ENCODE measurements around the gene SAGE1. TPM values are rescaled to one million over a fixed set of nuclear protein-coding genes. Genes with fewer than 3 reads are reported as not detected.
"Not testable (repeated sequence)": the region's sequence is repeated elsewhere in the genome, so short reads cannot be mapped to it uniquely, and the experiment has no call there.

SAGE1 gene, protein sequence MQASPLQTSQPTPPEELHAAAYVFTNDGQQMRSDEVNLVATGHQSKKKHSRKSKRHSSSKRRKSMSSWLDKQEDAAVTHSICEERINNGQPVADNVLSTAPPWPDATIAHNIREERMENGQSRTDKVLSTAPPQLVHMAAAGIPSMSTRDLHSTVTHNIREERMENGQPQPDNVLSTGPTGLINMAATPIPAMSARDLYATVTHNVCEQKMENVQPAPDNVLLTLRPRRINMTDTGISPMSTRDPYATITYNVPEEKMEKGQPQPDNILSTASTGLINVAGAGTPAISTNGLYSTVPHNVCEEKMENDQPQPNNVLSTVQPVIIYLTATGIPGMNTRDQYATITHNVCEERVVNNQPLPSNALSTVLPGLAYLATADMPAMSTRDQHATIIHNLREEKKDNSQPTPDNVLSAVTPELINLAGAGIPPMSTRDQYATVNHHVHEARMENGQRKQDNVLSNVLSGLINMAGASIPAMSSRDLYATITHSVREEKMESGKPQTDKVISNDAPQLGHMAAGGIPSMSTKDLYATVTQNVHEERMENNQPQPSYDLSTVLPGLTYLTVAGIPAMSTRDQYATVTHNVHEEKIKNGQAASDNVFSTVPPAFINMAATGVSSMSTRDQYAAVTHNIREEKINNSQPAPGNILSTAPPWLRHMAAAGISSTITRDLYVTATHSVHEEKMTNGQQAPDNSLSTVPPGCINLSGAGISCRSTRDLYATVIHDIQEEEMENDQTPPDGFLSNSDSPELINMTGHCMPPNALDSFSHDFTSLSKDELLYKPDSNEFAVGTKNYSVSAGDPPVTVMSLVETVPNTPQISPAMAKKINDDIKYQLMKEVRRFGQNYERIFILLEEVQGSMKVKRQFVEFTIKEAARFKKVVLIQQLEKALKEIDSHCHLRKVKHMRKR
- not detected for total RNA-seq
- long read RNA-seq, result 0 reads

DNA sequence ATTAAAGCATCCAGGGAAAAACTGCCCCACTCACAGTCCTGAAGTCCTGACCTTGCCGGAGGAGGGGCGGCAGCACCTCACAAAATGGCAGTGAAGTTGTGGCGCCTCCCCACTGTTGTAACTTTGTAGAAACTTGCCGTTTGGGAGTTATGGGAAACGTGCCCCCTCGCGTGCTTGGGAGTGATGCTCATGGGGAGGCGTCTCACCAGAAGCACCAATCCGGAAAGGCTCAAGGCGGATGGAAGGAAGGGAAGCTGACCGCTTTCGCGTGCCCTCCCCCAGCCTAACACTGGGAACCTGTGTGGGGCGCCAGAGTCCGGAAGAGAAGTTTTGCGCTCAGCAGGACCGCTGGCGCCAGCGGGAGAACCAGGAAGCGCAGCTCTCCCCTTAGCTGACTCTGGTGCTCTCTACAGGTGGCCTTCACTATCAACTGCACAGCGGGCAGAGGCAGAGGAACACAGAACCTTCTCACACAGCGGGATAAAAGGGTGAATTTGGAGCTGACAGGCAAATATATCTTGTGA lies at the start of gene SAGE1, which contains the start of gene CT45A10:
SAGE1 (plus strand) TSS at position 423 of the 524 bp plus-strand sequence. CDS start 2,527 bp downstream, outside the sequence.
CT45A10 (minus strand) TSS at position 151 of the 524 bp plus-strand sequence. CDS start 8,100 bp downstream, outside the sequence.
- intact Hi-C loops (cut with DNase I), result no loop called here
- no peak for DNase-seq (ENCODE audit: missing footprints)
- ATAC-seq, result no peak

DNA sequence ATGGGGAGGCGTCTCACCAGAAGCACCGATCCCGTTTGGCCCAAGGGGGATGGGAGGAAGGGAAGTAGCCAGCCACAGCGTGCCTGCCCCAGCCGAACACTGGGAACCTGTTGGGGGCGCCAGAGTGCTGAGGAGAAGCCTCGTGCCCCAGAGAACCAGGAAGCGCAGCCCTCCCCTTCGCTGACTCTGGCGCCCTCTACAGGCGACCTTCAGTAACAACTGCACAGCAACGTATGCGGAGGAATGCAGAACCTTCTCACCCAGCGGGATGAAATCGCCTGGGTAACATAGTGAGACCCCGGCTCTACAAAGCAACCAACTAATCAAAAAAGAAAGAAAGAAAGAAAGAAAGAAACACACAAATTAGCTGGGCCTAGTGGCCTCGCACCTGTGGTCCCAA lies 39.1 kb upstream of the SAGE1 start, which contains the start of gene CT45A8:
CT45A8 (minus strand) TSS at position 101 of the 400 bp plus-strand sequence. CDS start 3,755 bp downstream, outside the sequence.
- ATAC-seq; DNase-seq (ENCODE audit: missing footprints); intact Hi-C loops (cut with DNase I): not testable (repeated sequence)

DNA sequence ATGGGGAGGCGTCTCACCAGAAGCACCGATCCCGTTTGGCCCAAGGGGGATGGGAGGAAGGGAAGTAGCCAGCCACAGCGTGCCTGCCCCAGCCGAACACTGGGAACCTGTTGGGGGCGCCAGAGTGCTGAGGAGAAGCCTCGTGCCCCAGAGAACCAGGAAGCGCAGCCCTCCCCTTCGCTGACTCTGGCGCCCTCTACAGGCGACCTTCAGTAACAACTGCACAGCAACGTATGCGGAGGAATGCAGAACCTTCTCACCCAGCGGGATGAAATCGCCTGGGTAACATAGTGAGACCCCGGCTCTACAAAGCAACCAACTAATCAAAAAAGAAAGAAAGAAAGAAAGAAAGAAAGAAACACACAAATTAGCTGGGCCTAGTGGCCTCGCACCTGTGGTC lies 21.8 kb upstream of the SAGE1 start, which contains the start of gene CT45A9:
CT45A9 (minus strand) TSS at position 101 of the 400 bp plus-strand sequence. CDS start 3,751 bp downstream, outside the sequence.
- ATAC-seq; intact Hi-C loops (cut with DNase I): not testable (repeated sequence)

DNA sequence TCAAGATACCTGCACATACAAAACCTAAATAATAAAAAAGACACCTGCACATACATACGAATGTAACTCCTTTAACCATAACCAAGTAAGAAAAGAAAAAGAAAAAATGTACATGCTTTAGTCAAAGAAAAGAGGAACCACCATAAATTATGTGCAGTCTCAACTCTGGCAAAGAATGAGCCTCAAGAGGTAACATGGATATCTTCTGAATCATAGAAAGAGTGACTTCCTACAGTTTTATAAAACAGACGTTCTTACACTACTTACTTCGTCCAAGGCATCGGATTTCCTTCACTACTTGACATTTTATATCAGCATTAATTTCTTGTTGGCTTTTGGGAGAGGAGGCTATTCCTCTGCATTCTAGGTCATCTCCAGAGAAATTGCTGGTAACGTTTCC lies 10.8 kb upstream of the SAGE1 start:
- intact Hi-C loops (cut with DNase I); DNase-seq (ENCODE audit: missing footprints); ATAC-seq: not testable (repeated sequence)

More for the DNA sequence above, 21.8 kb upstream of the SAGE1 start, which contains the start of gene CT45A9:
- not testable (repeated sequence) for DNase-seq (ENCODE audit: missing footprints)

DNA sequence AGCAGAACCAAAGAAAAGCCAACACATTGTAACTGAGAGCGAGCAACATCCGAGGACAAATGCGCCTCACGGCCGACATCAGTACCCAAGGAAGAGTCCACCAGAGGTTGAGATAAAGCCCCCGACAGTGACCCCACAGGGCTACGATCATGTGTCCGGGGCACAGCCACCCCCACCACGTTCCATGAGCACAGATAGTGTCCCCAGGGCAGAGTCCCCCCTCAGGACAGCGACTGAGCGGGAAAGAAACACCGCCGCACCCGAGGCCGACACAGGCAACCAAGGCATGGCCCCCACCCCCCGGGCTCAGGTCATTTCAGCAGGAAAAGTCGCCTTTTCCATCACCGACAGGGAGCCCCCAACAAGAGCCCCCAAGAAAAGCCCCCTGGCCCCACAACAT lies 5.3 kb upstream of the SAGE1 start:
- intact Hi-C loops (cut with DNase I); ATAC-seq: not testable (repeated sequence)

DNA sequence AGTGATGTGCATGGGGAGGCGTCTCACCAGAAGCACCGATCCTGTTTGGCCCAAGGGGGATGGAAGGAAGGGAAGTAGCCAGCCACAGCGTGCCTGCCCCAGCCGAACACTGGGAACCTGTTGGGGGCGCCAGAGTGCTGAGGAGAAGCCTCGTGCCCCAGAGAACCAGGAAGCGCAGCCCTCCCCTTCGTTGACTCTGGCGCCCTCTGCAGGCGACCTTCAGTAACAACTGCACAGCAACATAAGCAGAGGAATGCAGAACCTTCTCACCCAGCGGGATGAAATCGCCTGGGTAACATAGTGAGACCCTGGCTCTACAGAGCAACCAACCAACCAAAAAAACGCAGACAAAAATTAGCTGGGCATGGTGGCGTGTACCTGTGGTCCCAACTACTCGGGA lies 4.5 kb upstream of the SAGE1 start:
- intact Hi-C loops (cut with DNase I); ATAC-seq; DNase-seq (ENCODE audit: missing footprints): not testable (repeated sequence)

More for the DNA sequence above, 5.3 kb upstream of the SAGE1 start:
- not testable (repeated sequence) for DNase-seq (ENCODE audit: missing footprints)

DNA sequence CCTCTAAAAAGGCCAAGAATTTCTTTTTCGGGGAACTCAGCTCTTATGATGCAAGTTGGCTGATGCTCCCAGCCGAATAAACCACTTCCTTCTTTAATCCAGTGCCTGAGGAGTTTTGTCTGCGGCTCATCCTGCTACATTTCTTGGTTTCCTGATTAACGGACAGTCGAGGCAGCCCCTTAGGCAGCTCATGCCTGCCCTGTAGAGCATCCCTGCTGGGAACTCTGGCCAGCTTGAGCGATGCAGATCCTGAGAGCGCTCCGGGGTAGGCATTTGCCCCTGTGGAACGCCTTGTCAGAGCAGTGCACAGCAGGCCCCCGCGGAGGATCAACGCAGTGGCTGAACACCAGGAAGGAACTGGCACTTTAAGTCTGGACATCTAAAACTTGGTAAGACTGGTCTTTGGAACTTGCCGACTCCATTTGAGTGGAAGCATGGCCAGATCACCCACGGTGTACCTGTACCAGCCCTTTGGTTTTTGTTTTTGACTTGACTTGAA lies 3.4 kb upstream of the SAGE1 start:
- no peak for DNase-seq (ENCODE audit: missing footprints)
- ATAC-seq, result no peak
- intact Hi-C loops (cut with DNase I), result no loop called here

DNA sequence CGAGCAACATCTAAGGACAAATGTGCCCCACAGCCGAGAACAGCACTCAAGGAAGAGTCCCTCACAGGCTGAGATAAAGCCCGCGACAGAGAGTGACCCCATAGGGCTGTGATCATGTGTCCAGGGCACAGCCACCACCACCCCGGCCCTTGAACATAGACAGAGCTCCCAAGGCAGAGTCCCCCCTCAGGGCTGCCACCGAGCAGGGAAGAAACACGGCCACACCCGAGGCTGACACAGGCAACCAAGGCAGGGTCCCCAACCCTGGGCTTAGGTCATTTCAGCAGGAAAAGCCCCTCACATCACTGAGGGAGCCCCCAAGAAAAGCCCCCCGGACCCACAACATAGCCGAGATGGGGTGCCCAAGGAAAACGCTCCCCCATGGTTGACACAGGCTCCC lies 735 bp upstream of the SAGE1 start:
- DNase-seq (ENCODE audit: missing footprints), result no peak
- intact Hi-C loops (cut with DNase I), result no loop called here
- ATAC-seq, result no peak

DNA sequence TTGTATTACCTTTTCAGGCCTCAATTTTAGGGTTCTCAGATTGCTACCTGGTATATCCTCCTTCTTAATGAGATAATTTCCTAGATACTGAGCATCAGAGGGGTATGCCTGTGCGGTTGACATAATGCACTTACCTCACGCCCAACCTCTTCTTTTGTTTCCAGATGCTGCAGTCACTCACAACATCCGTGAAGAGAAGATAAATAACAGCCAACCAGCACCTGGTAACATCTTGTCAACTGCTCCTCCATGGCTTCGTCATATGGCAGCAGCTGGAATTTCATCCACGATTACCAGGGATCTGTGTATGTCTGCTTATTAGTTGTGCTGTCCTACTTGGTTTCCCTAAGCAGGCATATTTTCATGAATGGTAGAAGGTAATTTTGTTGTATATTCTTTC lies 16.7 kb downstream of the SAGE1 start:
- no peak for ATAC-seq
- intact Hi-C loops (cut with DNase I), result no loop called here
- no peak for DNase-seq (ENCODE audit: missing footprints)

DNA sequence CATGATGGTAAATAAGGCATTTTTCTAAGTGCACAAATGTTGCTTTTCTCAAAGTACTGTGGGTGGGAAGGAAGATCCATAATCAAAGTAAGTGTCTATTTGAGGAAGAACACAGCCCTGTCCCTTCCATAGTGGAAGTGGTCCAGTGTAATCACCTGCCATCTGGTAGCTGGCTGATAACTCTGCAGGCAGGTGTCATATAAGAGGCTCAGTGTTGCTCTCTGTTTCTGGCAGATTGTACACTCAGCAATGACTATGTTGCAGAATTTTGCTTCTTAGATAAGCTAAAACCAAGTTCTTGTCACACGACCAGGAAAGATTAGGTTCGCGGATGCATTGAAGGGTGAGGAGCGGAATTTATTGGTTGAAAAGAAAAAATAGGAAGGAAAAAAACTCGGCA lies 20.9 kb downstream of the SAGE1 start:
- no peak for DNase-seq (ENCODE audit: missing footprints)
- ATAC-seq, result no peak
- intact Hi-C loops (cut with DNase I), result no loop called here

DNA sequence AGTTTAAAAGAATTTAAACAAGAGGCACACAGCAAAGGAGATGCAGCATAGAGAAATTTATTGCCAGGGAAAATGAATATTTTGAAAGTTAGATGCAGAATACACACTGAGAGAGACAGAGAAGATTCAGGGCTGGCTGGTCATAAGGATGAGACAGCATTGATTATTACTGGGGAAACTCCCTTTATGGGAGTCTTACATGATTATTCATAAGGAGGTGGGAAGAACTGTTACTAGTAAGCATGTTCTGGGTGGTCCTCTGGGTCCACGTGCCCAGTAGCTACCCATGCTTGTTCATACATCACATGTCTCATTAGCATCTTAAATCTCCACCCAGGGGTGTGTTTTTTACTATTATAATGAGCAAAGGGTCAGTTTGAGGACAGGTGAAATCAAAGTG lies 27.0 kb downstream of the SAGE1 start:
- DNase-seq (ENCODE audit: missing footprints); intact Hi-C loops (cut with DNase I); ATAC-seq: not testable (repeated sequence)

DNA sequence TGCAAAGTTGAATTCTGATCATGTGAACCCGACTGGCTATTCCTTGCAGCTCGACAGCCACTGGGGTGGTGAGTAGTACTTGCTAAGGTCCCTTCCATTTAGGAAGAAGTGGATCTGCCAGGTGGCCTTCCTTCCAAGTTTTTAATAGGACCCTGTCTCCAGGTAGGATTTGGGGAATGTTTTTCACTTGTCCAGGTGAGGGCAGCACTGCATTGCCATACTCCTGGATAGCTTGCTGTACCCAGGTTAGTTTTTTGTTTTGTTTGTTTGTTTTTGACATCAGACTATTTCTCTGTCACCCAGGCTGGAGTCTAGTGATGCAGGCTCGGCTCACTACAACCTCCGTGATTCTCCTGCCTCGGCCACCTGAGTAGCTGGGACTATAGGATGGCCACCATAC lies 29.8 kb downstream of the SAGE1 start:
- DNase-seq (ENCODE audit: missing footprints), result no peak
- intact Hi-C loops (cut with DNase I), result no loop called here
- no peak for ATAC-seq

DNA sequence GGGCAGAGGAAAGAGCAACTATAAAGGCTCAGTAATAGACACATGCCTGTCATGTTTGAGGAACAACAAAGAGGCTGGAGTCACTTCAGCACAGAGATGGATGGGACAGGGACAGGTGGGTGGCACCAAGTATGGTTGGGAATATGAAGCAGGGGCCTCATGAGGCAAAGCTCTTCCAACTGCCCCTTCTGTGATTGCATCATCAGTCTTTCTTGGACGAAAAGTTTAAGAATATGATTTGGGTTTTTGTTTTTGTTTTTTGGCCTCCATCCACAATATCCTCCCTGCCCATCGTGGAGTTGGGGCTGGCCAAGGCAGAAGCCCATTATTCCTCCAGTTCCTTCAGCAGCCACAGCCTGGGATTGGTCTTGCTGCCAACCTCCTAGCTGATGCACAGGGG lies 34.4 kb downstream of the SAGE1 start:
- ATAC-seq (no peak), DNase-seq (ENCODE audit: missing footprints) (no peak)
- intact Hi-C loops (cut with DNase I), result no loop called here

DNA sequence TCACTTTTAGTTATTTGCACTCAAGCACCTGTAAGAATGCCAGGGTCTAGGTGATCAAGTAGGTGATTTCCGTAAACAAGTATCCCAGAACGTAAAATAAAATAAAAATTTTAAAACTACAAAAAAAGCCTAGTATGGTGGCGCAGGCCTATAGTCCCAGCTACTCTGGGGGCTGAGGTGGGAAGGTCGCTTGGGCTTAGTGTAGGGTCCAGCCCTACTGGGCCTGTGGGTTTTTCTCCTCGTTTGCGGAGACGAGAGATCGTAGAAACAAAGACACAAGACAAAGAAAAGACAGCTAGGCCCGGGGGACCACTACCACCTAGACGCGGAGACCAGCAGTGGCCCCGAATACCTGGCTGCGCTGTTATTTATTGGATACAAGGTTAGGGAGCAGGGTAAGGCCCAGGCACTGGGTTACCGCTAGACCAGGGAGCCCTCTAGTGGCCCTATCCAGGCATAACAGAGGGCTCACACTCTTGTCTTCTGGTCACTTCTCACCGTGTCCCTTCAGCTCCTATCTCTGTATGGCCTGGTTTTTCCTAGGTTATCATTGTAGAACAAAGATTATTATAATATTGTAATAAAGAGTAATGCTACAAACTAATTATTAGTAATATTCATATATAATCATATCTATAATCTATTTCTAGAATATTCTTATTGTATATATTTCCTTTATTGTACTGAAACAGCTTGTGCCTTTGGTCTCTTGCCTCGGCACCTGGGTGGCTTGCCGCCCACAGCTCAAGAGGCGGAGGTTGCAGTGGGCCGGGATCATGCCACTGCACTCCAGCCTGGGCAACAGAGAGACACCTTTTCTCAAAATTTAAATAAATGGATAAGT lies 38.4 kb downstream of the SAGE1 start:
- DNase-seq (ENCODE audit: missing footprints) (no peak), ATAC-seq (no peak)
- intact Hi-C loops (cut with DNase I), result no loop called here

DNA sequence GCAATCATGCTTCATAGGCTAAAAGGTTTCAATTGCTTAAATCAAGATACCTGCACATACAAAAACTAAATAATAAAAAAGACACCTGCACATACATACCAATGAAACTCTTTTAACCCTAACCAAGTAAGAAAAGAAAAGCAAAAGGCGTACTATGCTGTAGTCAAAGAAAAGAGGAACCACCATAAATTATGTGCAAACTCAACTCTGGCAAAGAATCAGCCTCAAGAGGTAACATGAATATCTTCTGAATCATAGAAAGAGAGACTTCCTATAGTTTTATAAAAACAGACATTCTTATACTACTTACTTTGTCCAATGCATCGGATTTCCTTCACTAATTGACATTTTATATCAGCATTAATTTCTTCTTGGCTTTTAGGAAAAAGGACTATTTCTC lies 51.0 kb downstream of the SAGE1 start:
- no peak for ATAC-seq
- no peak for DNase-seq (ENCODE audit: missing footprints)
- intact Hi-C loops (cut with DNase I), result no loop called here

DNA sequence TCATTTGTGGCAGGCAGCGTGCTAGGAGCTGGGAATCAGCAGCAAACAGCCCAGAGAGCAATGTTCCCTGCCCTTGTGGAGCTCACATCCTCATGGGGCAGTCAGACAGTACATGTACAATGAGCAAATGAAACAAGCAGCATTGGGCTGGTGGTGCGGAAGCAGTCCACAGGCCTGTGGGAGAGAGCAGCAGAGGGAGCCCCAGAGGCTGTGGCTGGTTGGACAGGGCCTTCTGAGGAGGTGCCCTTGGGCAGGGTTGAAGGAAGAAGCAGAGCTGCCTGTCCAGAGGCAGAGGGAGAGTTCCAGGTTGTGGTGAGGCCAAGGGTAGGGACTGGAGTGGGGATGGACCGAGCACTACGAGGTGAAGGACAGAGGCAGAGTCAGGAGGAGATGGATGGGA lies 57.8 kb downstream of the SAGE1 start:
- no peak for DNase-seq (ENCODE audit: missing footprints)
- intact Hi-C loops (cut with DNase I), result no loop called here

More for the DNA sequence above, 57.8 kb downstream of the SAGE1 start:
- no peak for ATAC-seq

Data from Right ventricle myocardium inferior (tissue), 1 donor.